ENCODE data around the gene UCP2. TPM values are rescaled to one million over a fixed set of nuclear protein-coding genes. Genes with fewer than 3 reads are reported as not detected.
"Not testable (repeated sequence)": the region's sequence is repeated elsewhere in the genome, so short reads cannot be mapped to it uniquely, and the experiment has no call there.

Gene UCP2
- total RNA-seq, 2 experiments from 2014 or later: 461 to 471 TPM

GRCh38 chr11:73946798-73947458 is 35.7 kb downstream of the UCP2 start:
- H3K9me3 Mint-ChIP-seq: no peaks in the 10 kb centered on the region
- no peak for DNase-seq
- ChIA-PET CTCF (no interaction called here), POLR2A (no interaction called here)
- H3K27me3 Mint-ChIP-seq: no peaks in the 10 kb centered on the region
- intact Hi-C loops (cut with micrococcal nuclease): no loop called here
- H3K4me3 Mint-ChIP-seq: no peak overlapping the region
- H3K27ac Mint-ChIP-seq: no peak overlapping the region
- H3K36me3 Mint-ChIP-seq: no peaks in the 10 kb centered on the region
- H3K4me1 Mint-ChIP-seq (ENCODE audit: low read depth): no peaks in the 10 kb centered on the region

- no peak for DNase-seq
- H3K4me3 Mint-ChIP-seq: no peak overlapping the region
- ChIA-PET POLR2A (no interaction called here), CTCF (no interaction called here)
- H3K27me3 Mint-ChIP-seq: no peaks in the 10 kb centered on the region
- H3K27ac Mint-ChIP-seq: no peak overlapping the region
- peaks cover 6% of the 10 kb centered on the region for H3K36me3 Mint-ChIP-seq
- intact Hi-C loops (cut with micrococcal nuclease): no loop called here
- peaks cover 4% of the 10 kb centered on the region for H3K9me3 Mint-ChIP-seq
- no peaks in the 10 kb centered on the region for H3K4me1 Mint-ChIP-seq (ENCODE audit: low read depth)
Measured at GRCh38 chr11:73945396-73945795, 37.2 kb downstream of the UCP2 start.

- Mint-ChIP-seq H3K27ac (no peak overlapping the region), H3K4me1 (ENCODE audit: low read depth) (no peaks in the 10 kb centered on the region), H3K27me3 (no peaks in the 10 kb centered on the region), H3K4me3 (no peak overlapping the region), H3K36me3 (peaks cover 6% of the 10 kb centered on the region), H3K9me3 (peaks cover 4% of the 10 kb centered on the region)
- CTCF ChIA-PET: no interaction called here
- POLR2A ChIA-PET: no interaction called here
- intact Hi-C loops (cut with micrococcal nuclease): no loop called here
- no peak for DNase-seq
Measured at GRCh38 chr11:73944901-73945300, 37.7 kb downstream of the UCP2 start.

GRCh38 chr11:73944085-73944484 is 38.6 kb downstream of the UCP2 start:
- Mint-ChIP-seq H3K36me3 (peaks cover 6% of the 10 kb centered on the region), H3K4me3 (no peak overlapping the region), H3K9me3 (peaks cover 4% of the 10 kb centered on the region), H3K27ac (no peak overlapping the region), H3K4me1 (ENCODE audit: low read depth) (no peaks in the 10 kb centered on the region), H3K27me3 (no peaks in the 10 kb centered on the region)
- intact Hi-C loops (cut with micrococcal nuclease): no loop called here
- DNase-seq: no peak
- POLR2A ChIA-PET: no interaction called here
- CTCF ChIA-PET: no interaction called here

- no peak for DNase-seq
- Mint-ChIP-seq H3K9me3 (peaks cover 4% of the 10 kb centered on the region), H3K27me3 (no peaks in the 10 kb centered on the region), H3K27ac (no peak overlapping the region), H3K4me1 (ENCODE audit: low read depth) (no peaks in the 10 kb centered on the region), H3K4me3 (no peak overlapping the region), H3K36me3 (peaks cover 6% of the 10 kb centered on the region)
- CTCF ChIA-PET: interaction anchor here (2.2 kb wide), 1 partner anchor 11 kb away, joined by 6 read pairs; no protein-coding TSS in a partner anchor
- POLR2A ChIA-PET: no interaction called here
- intact Hi-C loops (cut with micrococcal nuclease): no loop called here
Measured at GRCh38 chr11:73942010-73942409, 40.6 kb downstream of the UCP2 start.

GRCh38 chr11:73940801-73941570 is 41.7 kb downstream of the UCP2 start:
- ChIA-PET CTCF (interaction anchor here (2.2 kb wide), 1 partner anchor 10 kb away, joined by 6 read pairs; no protein-coding TSS in a partner anchor), POLR2A (no interaction called here)
- no peak overlapping the region for H3K4me3 Mint-ChIP-seq
- peaks cover 6% of the 10 kb centered on the region for H3K36me3 Mint-ChIP-seq
- peaks cover 4% of the 10 kb centered on the region for H3K9me3 Mint-ChIP-seq
- no peak for DNase-seq
- intact Hi-C loops (cut with micrococcal nuclease): no loop called here
- H3K27ac Mint-ChIP-seq: no peak overlapping the region
- no peaks in the 10 kb centered on the region for H3K27me3 Mint-ChIP-seq
- H3K4me1 Mint-ChIP-seq (ENCODE audit: low read depth): no peaks in the 10 kb centered on the region

GRCh38 chr11:73939096-73939495 is 43.5 kb downstream of the UCP2 start:
- no peak overlapping the region for H3K27ac Mint-ChIP-seq
- ChIA-PET POLR2A (interaction anchor here (0.6 kb wide), 1 partner anchor 344 kb away, joined by 5 read pairs; no protein-coding TSS in a partner anchor), CTCF (no interaction called here)
- no peak for DNase-seq
- no peaks in the 10 kb centered on the region for H3K27me3 Mint-ChIP-seq
- H3K9me3 Mint-ChIP-seq: peaks cover 4% of the 10 kb centered on the region
- intact Hi-C loops (cut with micrococcal nuclease): no loop called here
- H3K4me3 Mint-ChIP-seq: no peak overlapping the region
- H3K36me3 Mint-ChIP-seq: peaks cover 9% of the 10 kb centered on the region
- no peaks in the 10 kb centered on the region for H3K4me1 Mint-ChIP-seq (ENCODE audit: low read depth)

- POLR2A ChIA-PET; intact Hi-C loops (cut with micrococcal nuclease); H3K4me3 Mint-ChIP-seq; H3K27ac Mint-ChIP-seq; H3K27me3 Mint-ChIP-seq; H3K36me3 Mint-ChIP-seq; DNase-seq; H3K9me3 Mint-ChIP-seq; H3K4me1 Mint-ChIP-seq (ENCODE audit: low read depth); CTCF ChIA-PET: not testable (repeated sequence)
Measured at GRCh38 chr11:73936047-73936446, 46.6 kb downstream of the UCP2 start.

- peaks cover 16% of the 10 kb centered on the region for H3K36me3 Mint-ChIP-seq
- no peak overlapping the region for H3K4me3 Mint-ChIP-seq
- intact Hi-C loops (cut with micrococcal nuclease): no loop called here
- H3K27me3 Mint-ChIP-seq: no peaks in the 10 kb centered on the region
- no peak for DNase-seq
- no peak overlapping the region for H3K27ac Mint-ChIP-seq
- ChIA-PET CTCF (interaction anchor here (0.6 to 0.9 kb wide), 2 partner anchors 11 to 307 kb away, joined by 3 to 4 read pairs; no protein-coding TSS in a partner anchor), POLR2A (no interaction called here)
- H3K4me1 Mint-ChIP-seq (ENCODE audit: low read depth): no peaks in the 10 kb centered on the region
- no peaks in the 10 kb centered on the region for H3K9me3 Mint-ChIP-seq
Measured at GRCh38 chr11:73932781-73933180, 49.9 kb downstream of the UCP2 start.

GRCh38 chr11:73931951-73932350 is 50.7 kb downstream of the UCP2 start:
- CTCF ChIA-PET: interaction anchor here (0.5 to 1.6 kb wide), 7 partner anchors 10 to 324 kb away, joined by 3 to 7 read pairs (median 3); no protein-coding TSS in a partner anchor
- POLR2A ChIA-PET: no interaction called here
- Mint-ChIP-seq H3K9me3 (no peaks in the 10 kb centered on the region), H3K36me3 (peaks cover 23% of the 10 kb centered on the region), H3K4me1 (ENCODE audit: low read depth) (no peaks in the 10 kb centered on the region), H3K27ac (no peak overlapping the region), H3K27me3 (no peaks in the 10 kb centered on the region), H3K4me3 (no peak overlapping the region)
- no peak for DNase-seq
- intact Hi-C loops (cut with micrococcal nuclease): no loop called here

GRCh38 chr11:73931039-73931645 is 51.5 kb downstream of the UCP2 start:
- intact Hi-C loops (cut with micrococcal nuclease): no loop called here
- Mint-ChIP-seq H3K36me3 (peaks cover 27% of the 10 kb centered on the region), H3K27me3 (no peaks in the 10 kb centered on the region), H3K4me1 (ENCODE audit: low read depth) (no peaks in the 10 kb centered on the region), H3K4me3 (no peak overlapping the region), H3K27ac (no peak overlapping the region), H3K9me3 (no peaks in the 10 kb centered on the region)
- ChIA-PET CTCF (interaction anchor here (0.5 to 1.6 kb wide), 7 partner anchors 11 to 324 kb away, joined by 3 to 7 read pairs (median 3); no protein-coding TSS in a partner anchor), POLR2A (no interaction called here)
- peak; percentile 13 for DNase-seq

GRCh38 chr11:73929388-73929787 is 53.3 kb downstream of the UCP2 start:
- Mint-ChIP-seq H3K36me3 (peaks cover 27% of the 10 kb centered on the region), H3K27me3 (no peaks in the 10 kb centered on the region), H3K4me1 (ENCODE audit: low read depth) (no peaks in the 10 kb centered on the region), H3K27ac (no peak overlapping the region), H3K4me3 (no peak overlapping the region), H3K9me3 (no peaks in the 10 kb centered on the region)
- intact Hi-C loops (cut with micrococcal nuclease): no loop called here
- POLR2A ChIA-PET: no interaction called here
- CTCF ChIA-PET: no interaction called here
- no peak for DNase-seq

Data from activated CD4-positive, alpha-beta memory T cell treated with anti-CD3 and anti-CD28 coated beads for 36 hours (primary cell).